Fibroblast of upper back skin (primary cell): ENCODE measurements around the gene HDLBP.

Experiments
- DNase-seq: peaks from one replicate; pipeline ENCODE4 v3.0.0-alpha.2; 2013

HDLBP gene

DNA sequence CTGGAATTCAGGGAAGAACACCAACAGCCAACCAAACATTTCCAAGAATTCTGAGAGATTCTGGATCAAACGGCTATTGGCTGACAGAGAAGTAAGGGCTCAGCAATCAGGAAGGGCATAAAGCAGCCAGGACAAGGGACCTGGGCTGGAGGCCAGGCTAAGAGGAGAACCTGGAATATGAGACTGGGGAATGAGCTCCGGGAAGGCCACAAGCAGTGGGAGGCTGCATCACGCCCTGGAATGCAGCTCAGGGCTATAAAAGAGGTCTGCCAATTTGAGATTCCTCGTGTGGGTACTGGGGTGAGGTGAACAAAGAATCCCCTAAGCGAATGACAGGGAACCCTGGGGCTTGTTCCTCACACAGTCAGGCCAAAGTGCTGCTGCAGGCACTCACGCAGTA, 66.6 kb downstream of the HDLBP start:
- DNase-seq, result no peak

DNA sequence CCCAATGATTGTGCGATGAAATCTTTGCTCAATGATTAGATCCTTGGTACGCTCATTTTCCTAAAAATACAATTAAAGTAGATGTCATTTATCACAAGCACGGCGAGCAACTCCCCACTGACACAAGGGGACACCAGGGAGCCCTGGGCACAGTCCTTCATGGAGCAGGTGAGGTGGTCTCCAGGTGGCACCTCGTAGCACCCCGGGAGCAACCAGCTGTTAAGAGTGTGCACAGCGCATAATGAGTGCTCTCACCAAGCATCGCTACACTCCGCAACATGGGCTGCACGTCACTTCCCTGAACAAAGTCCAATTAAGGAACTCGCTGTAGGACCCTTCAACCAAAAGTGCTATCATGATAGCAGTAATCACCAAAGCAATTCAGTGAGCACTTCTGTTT, 67.2 kb downstream of the HDLBP start:
- DNase-seq, result no peak

DNA sequence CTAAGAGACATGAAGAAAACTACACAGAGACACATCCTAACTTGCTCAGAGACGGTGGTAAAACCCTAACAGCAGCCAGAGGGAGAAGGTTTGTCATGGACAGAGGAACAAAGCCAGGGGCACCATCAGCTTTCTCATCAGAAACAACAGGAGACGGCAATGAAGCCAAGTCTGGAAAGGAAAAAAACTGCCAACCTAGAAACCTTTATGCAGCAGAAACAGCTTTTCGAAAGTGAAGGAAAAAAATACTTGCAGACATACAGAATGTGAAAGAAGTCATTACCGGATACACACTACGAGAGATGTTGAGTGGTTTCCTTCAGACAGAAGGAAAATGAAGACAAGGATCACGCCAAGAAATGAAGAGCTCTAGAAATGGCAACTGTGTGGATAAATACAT, 71.1 kb downstream of the HDLBP start:
- DNase-seq, result no peak

DNA sequence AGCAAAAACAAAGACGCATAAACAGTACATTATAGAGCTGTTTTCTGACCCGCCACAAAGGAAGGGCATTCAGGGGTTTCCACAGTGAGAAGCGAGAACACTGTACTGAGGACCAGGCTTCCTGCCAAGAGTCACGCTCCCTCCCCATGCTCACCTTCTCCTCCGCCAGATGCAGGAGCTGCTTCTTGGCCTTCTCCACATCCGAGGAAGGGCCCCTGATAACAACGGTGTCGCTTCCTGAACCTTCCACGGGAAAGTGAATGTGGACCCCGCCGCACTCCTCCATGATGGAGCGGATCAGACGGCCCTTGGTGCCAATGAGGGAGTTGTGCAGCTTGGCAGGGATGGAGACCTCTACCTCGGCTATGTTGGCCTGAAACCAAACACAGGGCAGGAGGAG, 73.2 kb downstream of the HDLBP start:
- DNase-seq, result no peak

DNA sequence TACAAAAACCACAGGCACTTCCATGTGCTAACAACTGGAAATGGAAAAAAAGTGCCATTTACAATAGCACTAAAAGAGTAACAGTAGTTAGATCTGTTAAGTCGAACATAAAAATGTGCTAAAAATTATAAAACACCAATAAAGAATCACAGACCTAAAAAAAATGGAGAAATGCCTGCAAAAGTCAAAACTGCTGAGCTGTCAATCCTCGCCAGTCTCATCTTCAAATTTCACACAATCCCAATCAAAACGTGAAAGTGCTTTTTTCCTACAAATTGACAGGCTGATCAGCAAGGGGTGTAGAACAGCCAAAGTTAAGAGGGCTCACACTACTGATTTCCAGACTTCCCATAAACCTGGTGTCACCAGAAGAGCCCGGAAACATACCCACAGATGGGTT, 73.8 kb downstream of the HDLBP start:
- no peak for DNase-seq

DNA sequence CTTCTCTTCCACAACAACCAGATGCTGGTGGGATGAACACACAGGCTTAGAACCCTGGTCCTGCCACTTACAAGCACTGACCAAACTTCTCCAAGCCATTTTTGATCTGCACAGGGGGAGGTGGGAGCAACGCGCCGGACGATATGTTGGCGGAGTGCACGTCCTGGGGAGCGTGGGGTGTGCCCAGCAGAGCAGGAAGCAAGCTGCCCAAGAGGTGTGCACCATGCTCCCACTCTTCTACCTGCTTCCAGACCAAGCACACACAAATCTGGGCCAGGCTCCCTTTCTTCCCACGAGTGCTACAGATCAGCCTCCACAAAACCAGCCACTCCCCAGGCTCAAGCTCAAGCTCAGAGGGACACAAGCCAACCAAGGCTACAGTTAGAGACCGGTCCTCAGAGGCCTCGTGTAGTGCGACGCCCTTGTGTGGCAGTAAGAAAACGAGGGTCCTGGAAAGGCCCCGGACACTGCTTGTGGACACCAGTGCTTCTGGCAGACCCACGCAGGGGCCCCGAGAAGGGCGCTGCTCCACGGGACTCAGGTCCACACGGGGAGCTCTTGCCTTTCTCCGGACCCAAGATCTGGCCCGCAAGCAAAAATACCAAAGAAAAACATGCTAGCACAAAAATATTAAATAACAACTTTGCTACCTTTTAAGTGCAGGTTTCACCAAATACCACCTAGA, 75.0 kb downstream of the HDLBP start:
- DNase-seq, result no peak

DNA sequence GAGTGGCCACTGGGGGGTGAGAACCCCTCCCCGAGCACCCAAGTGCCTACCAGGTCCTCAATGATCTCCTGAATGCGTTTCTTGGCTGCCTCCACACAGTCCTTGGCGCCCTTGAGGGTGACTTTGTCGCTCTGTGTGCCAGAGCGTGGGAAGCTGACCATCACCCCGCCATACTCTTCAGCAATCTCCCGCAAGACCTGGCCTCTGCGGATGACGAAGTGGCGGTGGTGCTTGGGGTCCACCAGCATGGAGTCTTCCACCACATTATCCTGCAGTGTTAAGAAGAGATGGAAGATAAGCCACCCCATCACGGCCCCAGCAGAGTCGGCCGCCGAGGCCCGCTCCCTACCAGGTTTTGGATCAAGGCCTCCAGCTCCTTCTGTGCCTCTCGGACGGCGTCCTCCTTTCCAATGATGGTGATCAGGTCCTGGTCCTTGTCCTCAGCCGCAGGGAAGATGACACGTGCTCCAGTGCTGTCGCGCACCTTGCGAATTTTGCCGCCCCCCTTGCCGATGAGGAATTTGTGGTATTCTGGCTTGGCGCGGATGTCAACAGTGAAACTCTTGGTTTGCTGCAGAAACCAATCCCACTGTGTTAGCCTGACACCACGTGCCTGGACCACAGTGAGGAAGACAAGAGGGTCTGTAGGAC, 75.8 kb downstream of the HDLBP start:
- DNase-seq, result no peak

DNA sequence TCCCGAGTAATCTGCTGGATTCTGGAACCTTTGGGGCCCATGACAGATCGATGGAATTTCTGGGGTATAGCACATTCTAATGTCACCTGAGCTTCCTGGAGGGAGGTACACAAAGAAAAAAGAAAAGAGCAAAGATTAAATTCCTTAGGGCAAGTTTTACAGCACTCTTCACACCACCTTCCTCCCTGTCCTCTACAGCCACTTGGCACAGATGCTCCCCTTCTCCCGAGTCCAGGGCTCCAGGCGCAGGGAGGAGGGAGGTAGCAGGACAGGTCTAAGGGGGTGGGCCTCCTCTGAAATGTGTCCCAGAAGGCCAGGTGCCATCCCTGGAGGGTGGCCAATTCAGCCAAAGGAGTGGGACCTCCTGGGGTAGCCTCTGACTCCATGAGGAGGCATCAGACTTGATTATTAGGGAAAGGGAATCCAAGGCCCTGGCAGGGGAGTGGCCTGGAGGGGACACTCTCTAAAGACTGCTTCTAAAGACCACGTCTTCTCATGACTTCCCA, 76.7 kb downstream of the HDLBP start:
- DNase-seq, result no peak

DNA sequence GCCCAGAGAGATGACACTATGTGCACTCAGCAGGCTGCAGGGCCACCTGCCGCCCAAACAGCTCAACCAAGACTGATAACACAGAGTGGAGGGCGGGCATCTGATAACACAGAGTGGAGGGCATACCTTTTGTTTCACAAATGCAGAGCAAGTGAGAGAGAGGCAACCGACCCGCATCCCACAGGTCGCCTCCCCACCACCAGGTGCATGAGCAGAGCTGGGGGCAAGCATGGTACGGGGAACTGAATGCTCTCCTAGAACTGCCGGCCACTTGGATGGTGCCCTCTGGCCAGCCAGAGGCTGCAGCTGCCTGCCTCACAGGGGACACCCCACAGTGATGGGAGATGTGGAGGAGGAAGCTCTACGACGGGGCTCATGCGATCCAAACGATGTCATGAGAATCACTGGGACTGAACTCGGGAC, 77.5 kb downstream of the HDLBP start:
- DNase-seq, result no peak

DNA sequence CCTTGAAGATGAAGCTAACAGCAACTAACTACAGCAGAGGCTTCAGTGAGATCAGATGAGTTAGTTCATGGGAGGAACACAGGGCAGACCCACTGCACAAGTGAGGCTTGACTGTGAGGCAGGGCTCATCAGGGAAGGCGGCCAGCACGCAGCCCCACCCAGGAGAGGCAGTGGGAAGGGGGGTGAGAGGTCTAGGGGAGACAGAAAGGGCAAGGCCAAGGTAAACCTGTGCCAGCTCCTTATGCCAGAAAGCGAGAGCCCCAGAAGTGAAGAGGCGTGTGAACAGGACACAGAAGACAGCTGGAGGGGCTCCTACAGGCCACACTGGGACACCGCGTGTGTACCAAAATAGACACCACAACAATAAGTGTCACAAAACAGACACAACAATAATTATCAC, 78.4 kb downstream of the HDLBP start:
- no peak for DNase-seq

DNA sequence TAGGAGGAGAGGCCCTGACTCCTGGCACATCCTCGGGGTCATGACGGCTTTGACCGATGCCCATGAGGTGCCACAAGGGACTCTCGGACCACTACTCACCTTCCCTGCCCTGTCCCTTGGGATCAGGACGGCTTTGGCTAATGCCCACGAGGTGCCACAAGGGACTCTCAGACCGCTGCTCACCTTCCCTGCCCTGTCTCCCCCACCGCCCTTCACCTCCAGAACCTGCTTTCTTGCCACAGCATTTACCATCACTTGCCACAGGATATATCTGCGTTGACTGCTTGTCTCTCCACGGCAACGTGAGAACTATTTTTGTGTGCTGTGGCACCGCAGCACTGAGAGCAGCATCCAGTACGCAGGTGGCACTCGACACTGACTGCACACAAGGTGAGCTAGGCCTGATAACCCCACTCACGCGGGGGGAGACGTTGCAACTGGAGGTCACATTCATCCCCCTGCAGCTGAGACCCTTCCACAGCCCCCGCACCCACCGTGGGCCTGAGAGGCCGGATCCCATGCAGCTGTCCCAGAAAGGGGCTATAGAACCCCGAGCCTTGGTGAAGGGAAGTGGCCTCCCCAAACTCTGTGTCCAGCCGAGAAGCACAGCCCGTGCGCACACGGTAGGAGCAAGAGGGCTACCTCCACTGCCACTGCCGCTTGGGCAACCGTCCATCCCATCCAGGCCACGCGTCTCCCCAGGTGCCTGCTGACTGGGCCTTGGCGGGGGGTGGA, 79.4 kb downstream of the HDLBP start:
- DNase-seq, result no peak

DNA sequence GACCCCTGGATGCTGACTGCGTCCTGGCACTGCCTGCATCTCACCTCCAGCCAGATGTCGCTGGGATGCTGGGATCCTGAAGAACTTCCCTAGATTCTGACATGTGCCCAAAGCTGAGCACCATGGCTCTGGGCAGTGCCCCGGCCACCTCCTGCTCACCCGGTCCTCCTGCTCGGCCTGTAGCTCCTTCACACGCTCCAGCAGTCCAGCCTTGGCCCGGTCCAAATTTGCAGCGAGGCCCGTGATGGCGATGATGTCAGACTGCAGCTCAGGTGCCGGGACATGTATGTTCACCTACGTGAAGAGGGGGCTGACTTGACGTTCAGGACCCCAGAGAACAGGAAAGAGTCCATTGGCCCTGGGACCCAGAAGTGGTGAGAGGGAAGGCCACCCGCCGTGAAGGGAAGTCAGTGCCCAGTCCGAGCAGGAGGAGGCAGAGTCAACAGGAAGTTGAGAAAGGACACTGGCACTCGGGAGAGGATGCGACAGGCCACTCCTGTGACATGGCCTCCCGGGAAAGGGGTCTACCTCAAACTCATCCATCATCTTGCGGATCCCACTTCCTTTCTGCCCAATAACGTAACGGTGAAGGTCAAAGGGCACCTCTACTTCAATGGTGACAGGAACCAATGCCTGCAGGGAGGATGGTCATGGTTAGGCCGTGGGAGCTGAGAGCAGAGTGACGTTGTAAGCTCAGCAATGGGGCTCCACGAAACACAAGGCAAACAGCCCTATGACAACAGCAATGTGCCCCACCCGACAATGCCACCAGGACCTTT, 80.3 kb downstream of the HDLBP start:
- DNase-seq, result no peak

DNA sequence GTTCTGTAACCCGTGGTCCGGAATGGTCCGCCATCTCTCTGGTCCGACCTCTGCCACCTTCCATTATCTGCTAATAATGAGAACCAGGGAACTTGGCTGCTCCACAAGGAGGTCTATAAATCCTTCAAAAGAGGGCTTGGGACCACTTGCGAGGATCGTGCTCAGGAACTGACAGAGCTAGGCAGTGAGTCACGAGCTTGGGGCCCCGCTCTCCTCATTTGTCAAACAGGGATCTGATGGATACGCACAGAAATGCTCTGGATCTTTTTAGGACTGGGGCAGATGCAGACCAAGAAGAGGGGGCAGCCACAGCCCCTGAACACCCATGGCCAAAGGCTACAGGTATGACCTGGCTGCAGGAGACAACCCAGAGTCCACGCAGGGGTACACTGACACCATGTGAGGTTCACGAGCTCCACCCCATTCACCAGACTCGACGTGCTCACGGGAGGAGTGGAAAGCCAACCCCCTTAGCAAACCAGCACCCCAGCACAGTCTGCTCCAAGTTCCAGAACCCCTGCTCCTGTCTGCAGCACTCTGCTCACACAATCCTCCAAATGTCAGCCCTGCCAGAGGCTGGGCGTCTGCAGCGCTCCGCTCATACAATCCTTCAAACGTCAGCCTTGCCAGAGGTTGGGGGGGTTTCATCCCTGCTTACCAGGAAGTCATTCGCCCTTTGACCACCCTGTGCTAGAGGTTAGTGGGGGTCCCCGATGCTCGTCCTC, 81.2 kb downstream of the HDLBP start:
- no peak for DNase-seq

DNA sequence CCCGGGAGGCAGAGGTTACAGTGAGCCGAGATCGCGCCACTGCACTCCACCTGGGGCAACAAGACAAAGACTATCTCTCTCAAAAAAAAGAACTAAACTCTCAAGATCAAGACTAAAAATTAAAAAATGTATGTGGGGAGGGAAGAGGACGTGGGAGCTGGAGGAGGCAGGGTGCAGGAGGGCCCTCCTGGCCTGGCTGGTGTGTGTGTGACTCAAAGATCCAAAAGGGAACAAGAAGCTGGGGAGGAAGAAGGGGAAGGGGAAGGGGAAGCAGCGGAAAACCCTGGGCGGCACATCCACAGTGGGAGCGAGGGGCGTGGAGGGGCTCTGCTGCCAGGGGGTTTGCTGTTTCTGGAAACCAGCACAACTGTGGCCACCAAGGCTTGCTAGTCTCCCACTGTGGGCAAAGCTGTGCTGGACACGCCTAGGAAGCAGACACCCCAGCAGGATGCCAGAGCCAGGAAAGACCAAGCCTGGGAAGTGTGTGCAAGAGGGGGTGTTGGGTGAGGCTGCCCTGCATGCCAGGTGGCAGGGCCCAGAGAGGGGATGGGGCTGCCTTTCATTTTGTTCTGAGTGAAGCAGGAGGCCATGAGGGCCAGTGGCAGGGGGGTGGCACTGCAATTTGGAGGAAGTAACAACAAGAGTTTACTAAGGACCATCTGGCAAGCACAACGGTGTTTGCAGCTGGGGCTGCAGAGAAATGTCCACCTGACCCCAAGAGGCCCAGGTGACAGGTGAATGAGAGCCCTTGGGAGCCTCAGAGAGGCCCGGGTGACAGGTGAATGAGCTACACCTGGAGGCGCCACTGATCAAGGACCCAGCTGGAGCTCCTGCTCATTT, 82.5 kb downstream of the HDLBP start:
- no peak for DNase-seq

DNA sequence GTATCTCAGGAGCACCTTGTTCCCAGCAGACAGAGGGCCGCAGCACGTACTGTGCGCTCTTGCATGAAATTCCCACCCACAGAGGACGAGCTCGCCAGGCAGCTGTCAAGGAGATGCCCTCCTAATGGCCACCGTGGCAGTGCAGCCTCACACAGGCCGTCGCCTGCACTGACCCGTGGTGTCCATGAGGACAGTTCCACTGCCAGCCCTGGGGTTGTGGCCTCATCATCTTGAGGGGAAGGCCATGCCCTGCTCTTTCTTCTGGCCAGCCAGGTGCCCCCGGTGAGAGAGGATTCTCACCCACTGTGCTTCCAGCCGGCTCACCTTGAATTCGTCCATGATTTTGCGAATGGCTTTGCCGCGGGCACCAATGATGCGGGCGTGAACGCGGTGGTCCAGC, 85.0 kb downstream of the HDLBP start:
- DNase-seq, result no peak

DNA sequence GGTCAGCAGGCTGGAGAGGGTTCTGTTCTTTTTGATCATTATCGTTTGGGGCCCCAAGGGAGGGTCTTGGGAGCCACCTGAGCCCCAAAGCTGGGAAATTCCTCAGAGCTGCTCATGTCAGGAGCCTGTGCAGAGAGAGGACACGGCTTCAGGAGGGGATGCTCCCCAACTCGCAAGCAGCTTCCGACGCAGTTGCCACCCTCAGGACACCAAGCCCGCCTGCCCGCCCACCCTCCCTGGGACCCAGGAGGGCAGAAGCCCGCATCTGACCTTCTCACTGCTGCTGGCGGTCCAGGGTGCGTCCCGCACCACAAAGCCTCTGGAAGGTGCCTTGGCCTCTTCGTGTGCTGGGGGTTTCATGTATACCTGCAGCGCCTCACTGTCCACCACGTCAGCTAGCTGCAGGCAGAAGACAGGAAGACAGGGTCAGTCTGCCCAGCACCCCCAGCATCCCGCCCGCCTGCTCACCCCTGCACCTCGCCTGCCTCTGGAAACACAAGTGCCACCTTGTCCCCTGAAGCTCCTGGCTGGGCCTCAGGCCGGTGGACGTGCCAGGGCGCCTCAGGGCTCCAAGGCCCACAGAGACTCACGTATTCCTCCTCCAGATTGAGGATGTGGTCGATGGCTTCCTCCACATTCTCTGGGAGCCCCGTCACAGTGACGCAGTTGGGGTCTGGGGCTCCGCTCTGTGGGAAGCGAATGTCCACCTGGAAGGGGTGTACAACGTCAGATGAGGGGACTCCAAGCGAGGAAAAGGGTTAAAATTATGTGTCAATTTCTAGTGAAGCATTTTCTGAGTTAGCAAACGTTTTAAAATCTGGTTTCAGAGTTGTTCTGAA, 85.7 kb downstream of the HDLBP start:
- DNase-seq, result no peak

DNA sequence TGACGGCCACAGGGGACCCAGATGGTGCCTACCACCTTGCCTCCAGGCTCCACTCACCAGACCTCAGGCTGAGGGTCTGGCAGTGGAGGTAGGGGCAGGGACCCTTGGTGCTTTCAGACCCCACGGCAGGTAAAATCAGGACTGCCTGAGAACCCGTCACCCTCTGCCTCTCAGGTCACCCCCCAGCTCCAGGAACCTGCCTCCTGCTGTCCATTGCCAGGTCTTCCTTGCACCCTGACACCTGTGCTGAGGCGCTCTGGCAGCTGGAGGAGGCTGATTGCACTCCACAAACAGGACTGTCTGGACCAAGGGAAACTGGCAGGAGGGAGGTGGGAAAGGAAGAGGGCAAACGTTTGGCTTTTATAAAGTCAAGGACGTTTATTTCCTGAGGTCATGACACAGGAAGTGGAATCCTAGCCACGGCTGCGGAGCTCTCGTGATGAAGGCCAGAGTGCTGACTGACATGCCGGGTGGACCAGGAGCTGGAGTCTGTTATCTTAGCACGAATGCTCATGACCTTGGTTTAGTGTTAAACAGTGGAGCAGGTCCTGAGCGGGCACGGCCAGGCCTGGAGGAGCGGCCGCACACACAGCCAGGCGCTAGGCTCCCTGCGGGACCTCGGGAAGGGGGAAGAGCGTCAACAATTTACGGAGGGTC, 86.5 kb downstream of the HDLBP start:
- no peak for DNase-seq

DNA sequence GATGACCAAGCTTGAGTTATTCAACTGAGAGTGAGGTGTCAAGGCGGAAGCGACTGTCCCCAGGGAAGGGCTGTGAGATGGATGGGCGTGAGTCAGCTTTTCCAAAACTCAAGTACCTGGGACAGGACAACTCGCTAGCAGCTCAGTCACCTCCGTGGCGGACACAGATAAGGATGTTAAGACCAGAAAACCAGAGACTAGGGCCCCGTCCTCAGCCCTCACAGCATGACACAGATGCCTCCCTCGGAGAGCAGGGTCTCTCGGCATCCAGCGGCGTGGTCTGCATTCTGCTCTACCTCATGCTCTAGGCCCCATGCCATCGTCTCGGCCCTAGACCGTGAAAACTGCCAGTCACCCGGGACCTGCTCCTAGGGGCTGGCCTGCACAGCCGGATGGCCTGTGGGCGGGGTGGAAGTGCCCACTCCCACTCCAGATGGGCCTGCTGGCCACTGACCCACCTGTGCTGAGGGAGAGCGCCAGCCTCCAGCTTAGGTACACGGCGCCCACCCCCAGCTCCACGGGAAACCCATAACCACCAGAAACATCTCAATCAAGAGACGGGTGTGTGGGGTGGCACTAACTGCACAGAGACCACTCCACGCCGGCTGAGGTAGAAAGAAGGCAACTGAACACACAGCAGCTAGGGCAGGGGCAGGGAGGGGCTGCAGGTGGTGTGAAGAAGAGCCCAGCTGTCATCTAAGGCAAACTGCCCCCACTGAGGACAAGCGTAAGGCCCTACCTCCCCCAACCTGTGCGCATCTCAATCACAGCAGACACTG, 87.2 kb downstream of the HDLBP start:
- DNase-seq, result peak; percentile 17

DNA sequence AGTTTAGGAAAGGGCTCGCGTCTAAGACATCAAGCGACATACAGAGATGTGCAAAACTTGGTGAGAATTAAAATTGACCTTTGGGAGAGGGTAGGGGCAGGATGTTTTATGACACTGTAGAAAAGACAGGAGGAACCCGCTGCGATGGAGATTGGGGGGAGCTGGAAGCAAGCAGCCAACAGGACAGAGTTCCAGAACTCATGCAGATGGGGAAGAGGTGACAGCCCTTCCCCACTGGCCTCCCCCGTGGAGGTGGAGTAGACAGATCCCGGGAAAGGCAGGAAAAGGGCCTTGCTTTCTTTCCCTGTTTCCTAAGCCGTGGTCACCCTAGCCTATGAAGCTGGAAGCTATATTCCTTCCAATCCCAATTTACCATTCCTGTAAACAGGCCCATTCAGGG, 87.9 kb downstream of the HDLBP start:
- no peak for DNase-seq
